KOPT-K1 (cell line): Measurements from ENCODE around the gene FSTL3.

Experiments used
- H3K27ac ChIP-seq: fragments of 200-600 bp; sonication (generic); 2 replicates; pipeline ENCODE4 v1.5.1; 2016; ENCODE audit warnings: antibody characterized with exemption, mild to moderate bottlenecking, low read depth, low read length; ENCODE audit not compliant: poor library complexity, severe bottlenecking
- H3K36me3 ChIP-seq: fragments of 200-600 bp; sonication (generic); 2 replicates; pipeline ENCODE4 v1.5.1; 2017; ENCODE audit warnings: antibody characterized with exemption, mild to moderate bottlenecking, low read length, moderate library complexity; ENCODE audit not compliant: insufficient read depth
- H3K9me3 ChIP-seq: fragments of 200-600 bp; sonication (generic); 2 replicates; pipeline ENCODE4 v1.5.1; 2017; ENCODE audit warnings: antibody characterized with exemption, low read length, mild to moderate bottlenecking; ENCODE audit not compliant: insufficient read depth, poor library complexity, severe bottlenecking

Gene FSTL3

DNA sequence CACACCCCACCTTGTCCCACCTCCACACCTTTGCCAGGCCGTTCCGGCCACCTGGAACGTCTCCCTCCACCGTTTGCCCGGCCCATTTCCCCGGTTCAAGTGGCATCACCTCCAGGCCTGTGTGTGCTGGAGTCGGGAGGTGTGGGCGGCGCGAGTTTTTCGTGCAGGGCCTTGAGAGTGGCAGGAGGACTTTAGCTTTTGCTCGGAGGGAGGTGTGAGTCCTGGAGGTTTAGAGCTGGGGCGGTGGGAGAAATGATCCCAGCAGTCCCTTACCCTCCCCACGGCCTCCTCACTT lies 28.2 kb downstream of the FSTL3 start:
- H3K27ac ChIP-seq, result no peak overlapping the region
- no peaks in the 10 kb centered on the region for H3K36me3 ChIP-seq
- H3K9me3 ChIP-seq, result peaks cover 8% of the 10 kb centered on the region

DNA sequence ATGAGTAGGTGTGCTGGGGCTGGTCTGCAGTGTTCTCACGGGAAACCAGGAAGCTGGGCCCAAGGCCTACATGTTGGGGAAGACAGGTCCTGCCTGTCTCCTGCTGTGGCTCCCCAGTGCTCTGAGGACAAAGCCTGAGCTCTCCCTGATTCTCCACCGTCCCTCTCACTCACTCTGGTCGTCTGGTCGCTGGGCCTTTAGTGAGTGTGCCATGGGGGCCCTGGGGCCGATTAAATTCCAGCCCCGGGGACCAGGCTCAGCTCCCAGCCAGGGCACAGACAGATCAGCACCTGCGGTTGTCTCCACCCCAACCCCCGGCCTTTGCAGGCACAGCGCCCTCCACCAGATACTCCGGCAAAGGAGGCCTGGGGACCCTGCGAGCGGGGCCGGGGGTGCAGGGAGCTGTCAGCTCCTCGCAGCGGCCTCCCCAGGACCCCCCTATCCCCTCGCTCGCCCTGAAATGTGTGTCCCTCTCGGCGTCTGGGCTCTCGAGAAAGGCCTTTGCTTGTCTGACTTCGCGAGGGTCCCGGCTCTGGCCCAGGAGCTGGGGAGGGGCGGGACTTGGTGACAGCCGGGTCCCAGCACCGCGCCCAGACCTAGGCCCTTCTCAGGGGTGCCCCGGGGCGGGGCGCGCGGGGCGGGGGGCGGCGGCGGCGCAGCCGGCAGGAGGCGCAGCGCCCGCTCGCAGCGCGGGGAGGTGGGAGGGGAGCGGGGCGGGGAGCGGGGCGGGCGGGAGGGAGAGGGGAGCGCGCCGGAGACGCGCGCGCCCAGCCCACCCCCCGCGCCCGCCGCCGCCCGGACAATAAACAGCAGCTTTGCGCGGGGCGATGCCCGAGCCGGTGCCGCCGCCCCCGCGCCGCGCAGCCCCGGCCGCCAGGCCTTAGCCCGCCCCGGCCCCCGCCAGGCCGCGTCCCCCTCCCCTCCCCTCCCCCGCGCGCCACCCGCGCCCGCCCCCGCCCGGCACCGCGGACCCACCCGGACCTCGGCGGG lies 32.3 kb downstream of the FSTL3 start, which contains the start of gene PALM:
PALM (plus strand) TSS at position 782 of the 990 bp plus-strand sequence. CDS start 212 bp downstream, outside the sequence.
- Histone ChIP-seq H3K9me3 (peaks cover 8% of the 10 kb centered on the region), H3K36me3 (no peaks in the 10 kb centered on the region), H3K27ac (no peak within 1 kb of the TSS)

DNA sequence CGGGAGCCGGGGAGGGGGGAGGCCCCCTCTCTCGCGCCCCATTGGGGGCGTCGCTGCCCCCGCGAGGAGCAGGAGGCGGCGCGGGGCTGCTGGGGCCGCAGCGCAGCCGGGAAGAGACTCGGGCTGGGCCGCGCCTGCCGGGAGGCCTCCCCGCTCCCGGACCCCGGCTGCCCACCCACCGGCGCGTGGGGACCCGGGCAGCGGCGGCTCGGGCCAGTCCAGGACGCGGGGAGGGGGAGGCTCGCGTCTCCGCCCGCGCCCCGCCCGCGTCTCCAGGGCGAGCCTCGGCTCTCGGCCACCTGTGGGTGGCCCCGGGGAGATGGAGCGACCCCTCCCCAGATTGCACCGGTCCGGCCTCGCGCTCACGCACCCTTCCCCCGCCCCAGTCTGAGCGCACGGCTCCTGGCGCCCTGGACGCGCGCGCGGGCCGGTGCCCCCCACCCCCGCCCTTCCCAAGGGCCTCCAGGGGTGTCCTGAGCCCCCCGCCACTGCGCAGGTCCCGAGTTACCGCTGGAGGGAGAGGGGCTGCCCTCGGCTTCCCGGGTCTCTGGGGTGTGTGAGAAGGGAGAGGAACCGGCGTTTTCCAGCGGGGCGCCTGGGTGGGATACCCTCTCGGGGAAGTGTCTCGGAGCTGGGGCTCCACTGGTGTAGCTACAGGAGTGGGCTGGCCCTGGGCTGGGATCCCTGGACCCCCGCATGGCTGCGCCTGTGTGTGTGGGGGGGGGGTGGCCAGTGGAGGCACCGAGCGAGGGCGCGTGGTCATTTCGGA lies 33.2 kb downstream of the FSTL3 start:
- H3K9me3 ChIP-seq, result peaks cover 8% of the 10 kb centered on the region
- no peak overlapping the region for H3K27ac ChIP-seq
- H3K36me3 ChIP-seq, result no peaks in the 10 kb centered on the region

DNA sequence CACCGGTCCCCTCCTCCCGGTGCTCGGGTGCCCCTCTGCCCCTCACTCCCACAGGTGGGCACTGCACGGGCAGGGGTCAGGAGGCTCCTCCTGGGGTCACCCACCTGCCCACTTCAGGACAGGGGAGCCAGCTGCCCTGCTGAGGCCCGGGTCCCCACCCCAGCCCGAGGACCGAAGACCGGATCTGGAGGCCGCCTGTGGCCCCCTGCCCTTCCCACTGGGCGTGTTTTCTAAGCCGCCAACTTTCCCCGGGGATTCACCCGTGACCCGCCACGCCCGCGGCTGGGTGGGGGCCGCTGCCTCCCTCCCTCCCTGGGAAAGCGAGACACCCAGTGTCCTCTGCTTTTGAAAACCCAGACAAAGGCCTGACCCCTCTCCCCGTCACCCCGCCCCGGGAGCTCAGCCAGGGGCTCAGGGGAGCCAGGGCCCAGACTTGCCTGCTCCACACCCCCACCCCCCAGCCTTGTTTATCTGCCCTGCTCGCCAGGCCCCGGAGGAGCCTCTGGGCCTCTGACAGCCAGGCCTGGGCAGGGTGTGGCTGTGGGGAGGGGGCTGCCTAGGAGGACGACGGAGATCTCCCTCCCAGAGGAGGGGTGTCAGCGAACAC lies 33.9 kb downstream of the FSTL3 start:
- no peaks in the 10 kb centered on the region for H3K36me3 ChIP-seq
- H3K9me3 ChIP-seq, result peaks cover 9% of the 10 kb centered on the region
- no peak overlapping the region for H3K27ac ChIP-seq

DNA sequence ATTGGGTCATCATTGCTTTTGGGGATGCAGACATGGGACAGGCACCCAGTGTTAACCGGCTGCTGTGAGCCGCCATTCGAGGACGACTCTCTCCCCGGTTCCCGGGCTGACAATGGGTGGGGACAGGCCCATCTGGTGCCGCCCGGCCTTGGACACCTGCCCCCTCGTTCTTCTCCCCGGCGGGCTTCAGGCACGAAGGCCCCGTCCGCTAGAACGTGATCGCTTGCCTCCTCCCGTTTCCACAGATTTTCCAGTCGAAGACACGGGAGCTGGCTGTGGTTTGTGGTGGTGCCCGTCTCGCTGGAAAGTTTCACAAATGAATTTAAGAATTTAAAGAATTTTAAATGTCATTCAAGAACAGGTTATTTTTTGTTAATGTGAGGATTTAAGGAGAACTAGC lies 34.6 kb downstream of the FSTL3 start:
- peaks cover 16% of the 10 kb centered on the region for H3K9me3 ChIP-seq
- no peaks in the 10 kb centered on the region for H3K36me3 ChIP-seq
- no peak overlapping the region for H3K27ac ChIP-seq

DNA sequence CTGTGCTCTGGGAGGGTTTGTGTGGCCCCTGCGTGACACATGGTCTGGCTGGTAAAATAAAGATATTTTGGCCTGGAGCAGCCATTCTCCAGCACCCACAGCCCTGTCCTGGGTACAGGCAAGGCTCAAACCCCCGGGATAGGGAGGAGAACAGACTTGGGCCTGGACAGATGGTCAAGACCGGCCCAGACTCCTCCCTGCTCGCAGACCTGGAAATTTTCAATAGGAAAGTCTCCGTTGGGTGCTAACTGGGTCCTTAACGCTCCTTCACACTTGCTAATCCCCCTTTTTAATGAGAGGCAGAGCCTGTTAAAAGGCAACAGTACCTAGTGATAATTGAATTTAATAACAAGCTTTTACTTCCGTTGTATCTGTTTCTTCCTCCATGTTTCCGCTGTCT lies 35.1 kb downstream of the FSTL3 start:
- Histone ChIP-seq H3K36me3 (no peaks in the 10 kb centered on the region), H3K9me3 (peaks cover 16% of the 10 kb centered on the region), H3K27ac (no peak overlapping the region)

DNA sequence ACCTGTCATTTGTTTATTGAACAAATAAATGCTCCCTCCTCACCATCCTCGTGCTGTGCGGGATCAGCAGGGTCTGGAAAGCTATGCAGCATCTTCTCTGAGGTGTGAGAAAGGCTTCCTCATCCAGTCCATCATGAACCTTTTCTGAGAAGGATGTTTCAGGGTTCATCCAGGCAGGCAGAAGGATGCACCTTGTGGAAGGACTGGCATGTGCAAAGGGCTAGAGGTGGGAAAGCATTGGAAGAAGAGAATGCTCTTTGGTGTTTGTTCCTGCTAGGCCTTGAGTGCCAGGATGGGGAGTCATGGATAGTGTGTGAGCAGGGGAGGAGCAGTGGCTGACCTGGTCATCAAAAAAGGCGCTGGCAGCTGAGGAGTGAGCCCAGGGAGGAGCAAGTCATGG lies 39.2 kb downstream of the FSTL3 start:
- Histone ChIP-seq H3K9me3 (peaks cover 8% of the 10 kb centered on the region), H3K27ac (no peak overlapping the region), H3K36me3 (no peaks in the 10 kb centered on the region)

- Histone ChIP-seq H3K36me3 (no peaks in the 10 kb centered on the region), H3K27ac (no peak overlapping the region), H3K9me3 (peaks cover 8% of the 10 kb centered on the region)
Measured at GRCh38 chr19:718251-718951, 42.2 kb downstream of the FSTL3 start.

- H3K27ac ChIP-seq, result no peak overlapping the region
- no peaks in the 10 kb centered on the region for H3K36me3 ChIP-seq
Measured at GRCh38 chr19:718991-719512, 42.9 kb downstream of the FSTL3 start.

DNA sequence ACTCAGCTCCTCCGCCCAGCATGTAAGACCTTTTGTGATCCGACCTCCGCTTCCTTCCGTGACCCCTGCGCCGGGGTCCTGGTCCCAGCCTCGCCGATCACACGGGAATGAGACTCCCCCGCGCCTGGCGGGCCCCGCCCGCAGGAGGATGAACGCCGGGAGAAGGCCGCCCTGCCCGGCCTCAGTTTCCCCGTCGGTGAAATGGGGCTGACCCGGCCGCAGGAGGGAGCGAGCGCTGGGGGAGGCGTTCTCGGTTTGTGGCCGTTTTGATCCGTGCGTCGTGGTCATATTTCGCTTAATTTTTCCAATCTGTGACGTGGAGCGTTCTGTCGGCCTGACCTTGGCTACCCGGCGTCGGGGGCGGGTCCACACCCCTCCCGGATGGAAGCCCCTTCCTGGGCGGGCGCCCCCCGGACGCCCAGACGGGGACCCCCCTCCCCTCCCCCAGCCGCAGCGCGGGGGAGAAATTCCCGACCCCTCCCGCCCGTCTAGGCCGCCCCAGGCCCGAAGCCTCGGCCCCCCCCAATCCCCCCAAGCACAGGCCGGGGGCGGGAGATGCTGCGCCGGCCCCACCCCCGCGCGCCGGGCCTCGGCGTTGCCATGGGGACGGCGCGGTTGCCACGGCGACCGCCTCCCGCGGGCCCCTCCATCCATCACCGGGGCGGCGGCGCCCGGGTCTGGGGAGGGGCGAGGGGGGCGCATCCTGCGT lies 43.6 kb downstream of the FSTL3 start:
- H3K27ac ChIP-seq, result no peak overlapping the region
- no peaks in the 10 kb centered on the region for H3K36me3 ChIP-seq
- H3K9me3 ChIP-seq, result peaks cover 8% of the 10 kb centered on the region

More at GRCh38 chr19:718991-719512, 42.9 kb downstream of the FSTL3 start:
- peaks cover 8% of the 10 kb centered on the region for H3K9me3 ChIP-seq

DNA sequence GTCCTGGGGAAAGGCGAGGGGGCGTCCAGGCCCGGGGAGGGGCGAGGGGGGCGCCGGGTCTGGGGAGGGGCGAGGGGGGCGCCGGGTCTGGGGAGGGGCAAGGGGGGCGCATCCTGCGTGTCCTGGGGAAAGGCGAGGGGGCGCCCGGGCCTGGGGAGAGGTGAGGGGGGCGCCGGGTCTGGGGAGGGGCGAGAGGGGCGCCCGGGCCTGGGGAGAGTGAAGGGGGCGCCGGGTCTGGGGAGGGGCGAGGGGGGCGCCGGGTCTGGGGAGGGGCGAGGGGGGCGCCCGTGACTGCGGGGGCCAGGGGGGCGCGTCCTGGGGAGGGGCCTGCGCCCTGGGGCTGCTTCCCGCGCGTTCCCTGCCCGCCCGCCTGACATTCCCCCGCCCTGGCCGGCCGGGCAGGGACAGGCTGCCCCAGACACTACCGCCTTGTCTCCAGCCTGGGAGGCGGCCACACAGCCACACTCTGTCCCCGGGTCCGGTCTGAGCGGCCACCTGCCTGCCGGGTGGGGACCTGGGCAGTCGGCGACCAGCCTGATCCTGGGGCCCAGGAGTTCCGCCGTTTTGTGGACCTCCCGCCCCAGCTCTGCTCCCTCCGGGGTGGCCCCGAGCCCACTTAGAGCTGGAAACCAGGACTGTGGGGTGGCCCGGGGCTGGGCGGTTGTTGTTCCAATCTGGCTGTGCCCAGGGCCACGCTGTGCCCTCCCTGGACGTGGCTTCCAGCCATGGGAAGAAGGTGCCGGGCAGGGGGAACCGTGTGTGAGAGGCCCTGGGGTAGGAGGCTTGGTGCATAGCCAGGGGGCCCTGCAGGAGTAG lies 44.4 kb downstream of the FSTL3 start:
- Histone ChIP-seq H3K9me3 (peaks cover 2% of the 10 kb centered on the region), H3K27ac (no peak overlapping the region)

DNA sequence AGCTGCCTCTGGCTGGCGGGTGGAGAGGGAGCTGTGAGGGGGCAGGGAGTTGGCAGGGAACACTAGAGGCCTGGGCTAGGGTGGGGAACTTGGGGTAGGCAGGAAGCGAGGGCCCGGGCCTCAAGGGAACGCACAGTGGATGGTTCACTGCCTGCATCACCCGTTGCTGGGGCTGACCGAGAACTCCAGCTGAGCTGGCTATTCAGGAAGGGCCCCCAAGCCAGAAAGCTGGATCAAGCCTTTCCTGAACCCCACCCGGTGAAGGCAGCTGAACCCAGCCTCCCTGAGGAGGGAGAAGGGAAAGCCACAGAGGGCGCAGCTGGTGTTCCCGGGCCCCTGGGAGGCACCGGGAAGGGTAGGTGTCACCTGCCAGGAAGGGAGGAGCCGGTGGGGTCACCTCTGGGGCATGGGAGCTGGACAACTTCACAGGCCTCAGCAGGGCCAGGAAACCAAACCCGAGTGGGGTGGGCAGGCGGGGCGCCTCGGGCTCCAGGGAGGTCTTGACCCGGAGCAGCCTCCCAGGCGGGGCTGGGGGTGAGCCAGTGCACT lies 46.4 kb downstream of the FSTL3 start:
- Histone ChIP-seq H3K36me3 (no peaks in the 10 kb centered on the region), H3K27ac (no peak overlapping the region), H3K9me3 (no peaks in the 10 kb centered on the region)

More for the DNA sequence above, 44.4 kb downstream of the FSTL3 start:
- H3K36me3 ChIP-seq, result no peaks in the 10 kb centered on the region

DNA sequence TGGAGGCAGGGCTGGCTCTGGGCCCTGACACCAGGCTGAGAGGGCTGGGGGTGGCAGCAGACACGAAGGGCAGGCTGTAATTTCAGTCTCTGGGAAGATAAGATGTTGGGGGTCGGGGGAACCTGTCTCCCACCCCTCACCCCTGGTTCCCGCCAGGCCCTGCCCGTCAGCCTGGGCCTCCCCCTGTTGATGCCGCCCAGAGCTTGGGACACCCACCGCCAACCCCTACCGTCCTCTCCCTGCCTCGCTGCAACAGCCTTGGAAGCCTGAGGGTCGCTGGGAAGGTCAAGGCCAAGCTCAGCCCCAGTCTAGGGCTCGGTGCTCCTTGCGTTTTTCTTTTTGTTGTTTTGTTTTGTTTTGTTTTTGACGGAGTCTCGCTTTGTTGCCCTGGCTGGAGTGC lies 47.1 kb downstream of the FSTL3 start:
- no peaks in the 10 kb centered on the region for H3K9me3 ChIP-seq
- no peaks in the 10 kb centered on the region for H3K36me3 ChIP-seq
- H3K27ac ChIP-seq, result no peak overlapping the region
